K562 (cell line): ENCODE measurements around the gene PRRC2A. TPM values are rescaled to one million over a fixed set of nuclear protein-coding genes. Genes with fewer than 3 reads are reported as not detected.
A peak's percentile ranks its signal among the peaks of the same experiment; 100 is the strongest.

Experiments
- DNMT1 ChIP-seq: fragments of 450-650 bp; IDR thresholded peaks from 2 replicates; pipeline ENCODE4 v1.6.1; 2016; ENCODE audit warnings: antibody characterized with exemption, mild to moderate bottlenecking
- ELF4 ChIP-seq: fragments of 450-650 bp; formaldehyde crosslinking; IDR thresholded peaks from 2 replicates; pipeline ENCODE4 v1.4.0; 2022; ENCODE audit warnings: missing genetic modification characterization
- FIP1L1 ChIP-seq: fragments of 200-400 bp; formaldehyde crosslinking; IDR thresholded peaks from 2 replicates; pipeline ENCODE4 v1.6.1; 2018; ENCODE audit warnings: mild to moderate bottlenecking, low read depth, low read length; ENCODE audit not compliant: poor library complexity, severe bottlenecking
- FOXA3 ChIP-seq, 2 experiments: fragments of 450-650 bp in 1 of 2; sonication (generic) in 1 of 2; formaldehyde crosslinking; IDR thresholded peaks in 1 of 2; conservative IDR thresholded peaks in 1 of 2; 2 replicates each; pipeline versions ENCODE4 v1.4.0 to v1.8.0; 2020 to 2022; ENCODE audit warnings: mild to moderate bottlenecking in 2 of 2, missing genetic modification reagents in 1 of 2
- IFI16 ChIP-seq: fragments of 250-450 bp; sonication (Bioruptor Pico); IDR thresholded peaks from 2 replicates; pipeline ENCODE4 v2.1.2; 2022; ENCODE audit warnings: mild to moderate bottlenecking, inconsistent platforms
- LCOR ChIP-seq: sonication (generic); formaldehyde crosslinking; IDR thresholded peaks from 2 replicates; pipeline ENCODE4 v1.8.0; 2022; ENCODE audit warnings: mild to moderate bottlenecking, missing genetic modification reagents
- MAFK ChIP-seq: IDR thresholded peaks from 2 replicates; pipeline ENCODE4 v1.6.1; 2011; ENCODE audit warnings: low read length, improper control_type of control experiment
- MECOM ChIP-seq: fragments of 250-450 bp; sonication (Bioruptor Pico); IDR thresholded peaks from 2 replicates; pipeline ENCODE4 v1.8.0; 2022; ENCODE audit warnings: inconsistent platforms
- MEIS2 ChIP-seq: fragments of 450-650 bp; IDR thresholded peaks from 2 replicates; pipeline ENCODE4 v1.6.1; 2014; ENCODE audit warnings: mild to moderate bottlenecking; ENCODE audit not compliant: partially characterized antibody
- MTA2 ChIP-seq: fragments of 450-650 bp; IDR thresholded peaks from 2 replicates; pipeline ENCODE4 v1.6.1; 2016; ENCODE audit warnings: low read depth
- PHB2 ChIP-seq: fragments of 450-650 bp; IDR thresholded peaks from 2 replicates; pipeline ENCODE4 v1.6.1; 2017; ENCODE audit warnings: low read depth
- RFX7 ChIP-seq: fragments of 250-450 bp; sonication (Bioruptor Pico); IDR thresholded peaks from 2 replicates; pipeline ENCODE4 v1.5.1; 2021; ENCODE audit warnings: mild to moderate bottlenecking
- TAF1 ChIP-seq: IDR thresholded peaks from 2 replicates; pipeline ENCODE4 v1.6.1; 2011; ENCODE audit warnings: mild to moderate bottlenecking, low read length, moderate library complexity; ENCODE audit not compliant: insufficient read depth, control insufficient read depth, severe bottlenecking; ENCODE audit errors: extremely low read depth
- WHSC1 ChIP-seq: IDR thresholded peaks from one replicate; pipeline ENCODE4 v1.6.1; 2012; ENCODE audit warnings: low read length, control low read depth, inconsistent platforms
- XRCC3 ChIP-seq: fragments of 450-650 bp; IDR thresholded peaks from 2 replicates; pipeline ENCODE4 v1.6.1; 2017; ENCODE audit warnings: mild to moderate bottlenecking, moderate library complexity
- ZNF766 ChIP-seq: fragments of 200-800 bp; sonication (Bioruptor generic); conservative IDR thresholded peaks from 2 replicates; pipeline ENCODE4 v1.6.1; 2016; ENCODE audit warnings: missing genetic modification characterization, missing compliant biosample characterization
- polyA plus RNA-seq, 8 experiments: library from polyadenylated mRNA; depleted of rRNA in 4 of 8; stranded (reverse) in 5 of 8; unstranded in 3 of 8; fragments of >200 nt; fragmentation: Nextera tagmentation in 2 of 8; fragmentation: Illumina TruSeq in 1 of 8; extraction: Ambion mirVana in 2 of 8; extraction: Trizol in 1 of 8; gene quantifications; 2 replicates each; pipeline versions ENCODE4 v1.2.1 to v1.2.3, GENCODE V29; 2011 to 2014; ENCODE audit warnings: inconsistent platforms in 1 of 8, missing spikeins in 1 of 8
- total RNA-seq, 7 experiments: library from RNA; depleted of rRNA in 6 of 7; stranded (reverse); fragments of >200 nt in 6 of 7; fragmentation: Illumina TruSeq in 2 of 7; extraction: Trizol in 2 of 7; gene quantifications; 2 replicates each; pipeline versions ENCODE4 v1.2.1 to v1.2.3, GENCODE V29; 2011 to 2021; ENCODE audit warnings: low replicate concordance in 1 of 7
- TF ChIP-seq, protein P1 (sequence below): fragments of 150-350 bp; IDR thresholded peaks from 2 replicates; pipeline ENCODE4 v1.6.1; 2014; ENCODE audit warnings: low read depth, mild to moderate bottlenecking, low read length, borderline replicate concordance
- TF ChIP-seq, protein P2 (sequence below): sonication (generic); formaldehyde crosslinking; IDR thresholded peaks from 2 replicates; pipeline ENCODE4 v1.8.0; 2022; ENCODE audit warnings: mild to moderate bottlenecking, missing genetic modification reagents

PRRC2A gene
- total and polyA plus RNA-seq, 9 of the 15 experiments (the other 6 are each of a cell fraction or from before 2014, with no cell fraction given): 1.0 to 332 (median 63.0) TPM

DNA sequence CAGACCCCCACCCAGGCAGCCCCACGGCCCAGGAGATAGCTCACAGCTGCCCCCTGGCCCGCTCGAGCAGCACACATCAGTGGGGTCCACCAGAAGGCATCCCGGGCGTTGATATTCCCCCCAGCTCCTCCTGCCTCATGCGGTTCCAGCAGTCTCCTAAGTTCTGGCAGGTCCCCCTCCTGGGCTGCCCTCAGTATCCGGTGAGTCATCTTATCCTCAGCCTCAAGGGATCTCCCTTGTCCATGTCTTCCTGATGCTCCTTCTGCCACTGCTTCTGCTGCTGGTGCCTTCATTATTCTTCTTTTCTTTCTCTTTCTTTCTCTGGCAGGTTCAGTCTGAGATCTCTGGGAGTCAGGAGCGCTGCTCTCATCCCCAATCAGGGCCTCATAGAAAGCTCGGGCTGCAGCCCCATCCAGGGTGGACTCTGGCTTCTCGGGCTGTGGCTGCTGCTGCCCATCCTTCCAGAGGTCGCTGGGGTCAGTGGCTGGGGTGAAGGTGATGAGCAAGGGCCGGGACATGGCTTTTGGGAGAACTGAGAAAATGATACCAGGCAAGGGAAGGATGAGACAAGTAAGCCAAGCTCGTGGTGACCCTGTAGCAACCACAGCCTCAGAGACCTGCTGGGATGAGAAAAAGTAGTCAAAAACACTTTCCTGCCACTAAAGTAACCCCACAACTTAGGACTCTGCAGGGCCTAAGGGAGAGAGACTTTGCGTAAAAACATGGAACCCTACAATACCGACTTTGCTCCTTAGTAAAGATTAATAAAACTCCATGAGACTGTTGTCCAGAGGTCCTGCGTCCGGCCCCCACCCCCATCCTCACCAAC is 43.7 kb downstream of the PRRC2A start (continued):
- TF ChIP-seq, protein P1, sequence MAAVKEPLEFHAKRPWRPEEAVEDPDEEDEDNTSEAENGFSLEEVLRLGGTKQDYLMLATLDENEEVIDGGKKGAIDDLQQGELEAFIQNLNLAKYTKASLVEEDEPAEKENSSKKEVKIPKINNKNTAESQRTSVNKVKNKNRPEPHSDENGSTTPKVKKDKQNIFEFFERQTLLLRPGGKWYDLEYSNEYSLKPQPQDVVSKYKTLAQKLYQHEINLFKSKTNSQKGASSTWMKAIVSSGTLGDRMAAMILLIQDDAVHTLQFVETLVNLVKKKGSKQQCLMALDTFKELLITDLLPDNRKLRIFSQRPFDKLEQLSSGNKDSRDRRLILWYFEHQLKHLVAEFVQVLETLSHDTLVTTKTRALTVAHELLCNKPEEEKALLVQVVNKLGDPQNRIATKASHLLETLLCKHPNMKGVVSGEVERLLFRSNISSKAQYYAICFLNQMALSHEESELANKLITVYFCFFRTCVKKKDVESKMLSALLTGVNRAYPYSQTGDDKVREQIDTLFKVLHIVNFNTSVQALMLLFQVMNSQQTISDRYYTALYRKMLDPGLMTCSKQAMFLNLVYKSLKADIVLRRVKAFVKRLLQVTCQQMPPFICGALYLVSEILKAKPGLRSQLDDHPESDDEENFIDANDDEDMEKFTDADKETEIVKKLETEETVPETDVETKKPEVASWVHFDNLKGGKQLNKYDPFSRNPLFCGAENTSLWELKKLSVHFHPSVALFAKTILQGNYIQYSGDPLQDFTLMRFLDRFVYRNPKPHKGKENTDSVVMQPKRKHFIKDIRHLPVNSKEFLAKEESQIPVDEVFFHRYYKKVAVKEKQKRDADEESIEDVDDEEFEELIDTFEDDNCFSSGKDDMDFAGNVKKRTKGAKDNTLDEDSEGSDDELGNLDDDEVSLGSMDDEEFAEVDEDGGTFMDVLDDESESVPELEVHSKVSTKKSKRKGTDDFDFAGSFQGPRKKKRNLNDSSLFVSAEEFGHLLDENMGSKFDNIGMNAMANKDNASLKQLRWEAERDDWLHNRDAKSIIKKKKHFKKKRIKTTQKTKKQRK: no peak
- TF ChIP-seq MTA2 (no peak), TAF1 (peak; percentile 69), RFX7 (CRISPR knock-in tag) (no peak), DNMT1 (0 out of 2 replicates have a peak, but pooled peaks have one; percentile 25), FIP1L1 (no peak), IFI16 (no peak), MAFK (no peak), XRCC3 (no peak), MEIS2 (no peak), WHSC1 (no peak), ZNF766 (CRISPR knock-in tag) (no peak), MECOM (CRISPR knock-in tag) (no peak), FOXA3 (CRISPR knock-in tag; conservative IDR thresholded peaks at IDR 0.05 in 1 of 2, IDR thresholded peaks at IDR 0.05 in 1 of 2) (0 out of 4 replicates have a peak, but pooled peaks of 1 of the 2 experiments have one; percentile 35), ELF4 (CRISPR knock-in tag) (0 out of 2 replicates have a peak, but pooled peaks have one; percentile 10), LCOR (no peak; the same call in 1 of the 2 replicates), PHB2 (no peak; the same call in 1 of the 2 replicates)
- TF ChIP-seq, protein P2, sequence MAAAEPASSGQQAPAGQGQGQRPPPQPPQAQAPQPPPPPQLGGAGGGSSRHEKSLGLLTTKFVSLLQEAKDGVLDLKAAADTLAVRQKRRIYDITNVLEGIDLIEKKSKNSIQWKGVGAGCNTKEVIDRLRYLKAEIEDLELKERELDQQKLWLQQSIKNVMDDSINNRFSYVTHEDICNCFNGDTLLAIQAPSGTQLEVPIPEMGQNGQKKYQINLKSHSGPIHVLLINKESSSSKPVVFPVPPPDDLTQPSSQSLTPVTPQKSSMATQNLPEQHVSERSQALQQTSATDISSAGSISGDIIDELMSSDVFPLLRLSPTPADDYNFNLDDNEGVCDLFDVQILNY (CRISPR knock-in tag): no peak; the same call in 1 of the 2 replicates
